Measurements from ENCODE around the gene INPP5J. TPM values are rescaled to one million over a fixed set of nuclear protein-coding genes. Genes with fewer than 3 reads are reported as not detected.
"Not testable (repeated sequence)": the region's sequence is repeated elsewhere in the genome, so short reads cannot be mapped to it uniquely, and the experiment has no call there.

The INPP5J gene
- 1 to 10 TPM in 3 of 4 donors, under 1 TPM in 1; 0.54 to 5.3 (median 2.1) TPM for total RNA-seq

DNA sequence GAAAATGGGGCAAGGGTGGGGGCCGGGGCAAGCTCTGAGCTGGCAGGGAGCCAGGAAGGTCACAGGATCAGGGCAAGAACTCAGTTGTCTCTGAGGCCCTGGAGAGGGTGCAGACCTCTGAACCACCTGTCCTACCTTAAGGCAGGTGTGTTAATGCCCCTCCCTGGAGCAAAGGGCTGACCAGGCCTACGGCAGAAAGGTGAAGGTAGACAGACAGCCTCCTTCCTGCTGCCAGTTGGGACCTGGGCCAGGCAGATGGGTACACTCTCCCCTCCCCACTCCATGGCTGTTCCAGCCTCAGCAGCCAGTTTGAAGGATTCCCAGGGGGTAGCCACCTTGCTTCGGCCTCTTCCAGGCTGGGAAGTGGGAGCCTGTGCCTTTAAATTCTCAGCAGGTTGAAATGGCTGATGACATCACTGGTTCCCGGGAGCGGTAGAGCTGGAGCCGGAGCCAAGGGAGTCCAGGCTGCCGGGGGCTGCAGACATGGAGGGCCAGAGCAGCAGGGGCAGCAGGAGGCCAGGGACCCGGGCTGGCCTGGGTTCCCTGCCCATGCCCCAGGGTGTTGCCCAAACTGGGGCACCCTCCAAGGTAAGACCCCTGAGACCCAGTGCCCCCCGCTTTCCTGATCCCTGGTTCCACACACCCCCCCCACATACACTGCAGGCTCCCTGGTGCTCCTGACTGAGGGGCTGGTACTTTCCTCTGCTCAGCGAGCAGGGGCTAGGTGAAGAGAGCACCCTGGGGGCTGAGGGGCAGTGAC lies at the start of gene INPP5J:
TSS of gene INPP5J (plus strand) at position 435 of the 760 bp plus-strand sequence. CDS start at position 484, 49 bp downstream.
- Histone ChIP-seq H3K27me3 (no peaks in the 10 kb centered on the region), H3K27ac (peak within 1 kb of the TSS in 3 of 4 donors; percentile 51 to 67 (median 54)), H3K4me3 (peak within 1 kb of the TSS; percentile 28 to 48), H3K36me3 (no peaks in the 10 kb centered on the region), H3K9me3 (no peaks in the 10 kb centered on the region), H3K4me1 (peaks cover 0 to 20% (median 13%) of the 10 kb centered on the region in 3 donors)
- peak; percentile 82 for ATAC-seq
- WGBS, 2 donors (ENCODE audit: low coverage in 1 of 2): 10% methylated on average over 2 of the region's 10 CpGs; no CpG with 5 or more reads in 1 of the 2 donors
- TF ChIP-seq EP300 (IDR thresholded peaks at IDR 0.05): no peak
- TF ChIP-seq POLR2A (IDR thresholded peaks at IDR 0.05): no peak
- TF ChIP-seq, protein P1, sequence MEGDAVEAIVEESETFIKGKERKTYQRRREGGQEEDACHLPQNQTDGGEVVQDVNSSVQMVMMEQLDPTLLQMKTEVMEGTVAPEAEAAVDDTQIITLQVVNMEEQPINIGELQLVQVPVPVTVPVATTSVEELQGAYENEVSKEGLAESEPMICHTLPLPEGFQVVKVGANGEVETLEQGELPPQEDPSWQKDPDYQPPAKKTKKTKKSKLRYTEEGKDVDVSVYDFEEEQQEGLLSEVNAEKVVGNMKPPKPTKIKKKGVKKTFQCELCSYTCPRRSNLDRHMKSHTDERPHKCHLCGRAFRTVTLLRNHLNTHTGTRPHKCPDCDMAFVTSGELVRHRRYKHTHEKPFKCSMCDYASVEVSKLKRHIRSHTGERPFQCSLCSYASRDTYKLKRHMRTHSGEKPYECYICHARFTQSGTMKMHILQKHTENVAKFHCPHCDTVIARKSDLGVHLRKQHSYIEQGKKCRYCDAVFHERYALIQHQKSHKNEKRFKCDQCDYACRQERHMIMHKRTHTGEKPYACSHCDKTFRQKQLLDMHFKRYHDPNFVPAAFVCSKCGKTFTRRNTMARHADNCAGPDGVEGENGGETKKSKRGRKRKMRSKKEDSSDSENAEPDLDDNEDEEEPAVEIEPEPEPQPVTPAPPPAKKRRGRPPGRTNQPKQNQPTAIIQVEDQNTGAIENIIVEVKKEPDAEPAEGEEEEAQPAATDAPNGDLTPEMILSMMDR (IDR thresholded peaks at IDR 0.05): no peak
- TF ChIP-seq POLR2AphosphoS5 (IDR thresholded peaks at IDR 0.05): no peak

- not testable (repeated sequence) for H3K27me3 ChIP-seq, H3K36me3 ChIP-seq, H3K9me3 ChIP-seq, H3K4me3 ChIP-seq, ATAC-seq, H3K27ac ChIP-seq
- H3K4me1 ChIP-seq: peaks cover 0 to 14% (median 0%) of the 10 kb centered on the region in 3 donors
- WGBS, 2 donors (ENCODE audit: low coverage in 1 of 2): 81 to 82% methylated on average over 5 to 6 of the region's 9 CpGs
Measured at GRCh38 chr22:31073125-31073524, 49.6 kb upstream of the INPP5J start.

- peaks cover 0 to 14% (median 0%) of the 10 kb centered on the region in 3 donors for H3K4me1 ChIP-seq
- not testable (repeated sequence) for H3K36me3 ChIP-seq, H3K27me3 ChIP-seq, H3K9me3 ChIP-seq, ATAC-seq, H3K4me3 ChIP-seq, H3K27ac ChIP-seq
- WGBS, 2 donors (ENCODE audit: low coverage in 1 of 2): 81 to 83% methylated on average over 1 to 2 of the region's 5 CpGs
Measured at GRCh38 chr22:31073545-31074145, 49.1 kb upstream of the INPP5J start.

DNA sequence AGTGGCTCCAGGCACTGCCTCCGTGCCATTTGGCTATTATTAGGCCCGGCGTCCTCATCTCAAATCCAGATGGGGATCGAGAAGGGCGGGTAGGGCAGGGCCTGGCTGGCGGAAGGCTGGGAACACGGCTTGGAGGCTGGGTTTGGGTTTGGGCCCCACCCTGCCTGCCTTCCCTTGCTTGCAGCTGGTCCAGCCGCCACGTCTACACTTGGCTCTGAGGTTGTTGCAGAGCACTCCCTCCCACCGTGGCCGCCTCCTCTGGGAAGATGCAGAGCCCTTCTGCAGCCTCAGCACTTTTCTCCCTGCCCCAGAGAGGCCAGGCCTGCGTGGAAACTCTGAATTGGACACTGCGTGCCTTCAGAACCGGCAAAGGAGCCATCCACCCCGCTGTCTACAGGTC lies 46.8 kb upstream of the INPP5J start:
- 28% methylated on average over 6 of the region's 15 CpGs; no CpG with 5 or more reads in 1 of the 2 donors for WGBS, 2 donors (ENCODE audit: low coverage in 1 of 2)
- TF ChIP-seq, protein P1 (IDR thresholded peaks at IDR 0.05): no peak
- TF ChIP-seq EP300 (IDR thresholded peaks at IDR 0.05) (no peak), POLR2AphosphoS5 (IDR thresholded peaks at IDR 0.05) (peak; percentile 55), POLR2A (IDR thresholded peaks at IDR 0.05) (no peak)
- peak; percentile 87 for ATAC-seq
- Histone ChIP-seq H3K27me3 (no peaks in the 10 kb centered on the region), H3K4me3 (no peak overlapping the region), H3K9me3 (no peaks in the 10 kb centered on the region), H3K4me1 (peaks cover 0 to 26% (median 5%) of the 10 kb centered on the region in 3 donors), H3K27ac (peak overlapping the region; percentile 5 to 81 (median 78)), H3K36me3 (no peaks in the 10 kb centered on the region)

GRCh38 chr22:31077681-31078080 lies 45.1 kb upstream of the INPP5J start:
- Histone ChIP-seq H3K36me3 (no peaks in the 10 kb centered on the region), H3K9me3 (no peaks in the 10 kb centered on the region), H3K4me1 (peaks cover 0 to 37% (median 9%) of the 10 kb centered on the region in 3 donors), H3K27ac (no peak overlapping the region), H3K27me3 (no peaks in the 10 kb centered on the region), H3K4me3 (no peak overlapping the region)
- no CpG with 5 or more reads among the region's 6 CpGs for WGBS, 2 donors (ENCODE audit: low coverage in 1 of 2)
- no peak for ATAC-seq
- TF ChIP-seq POLR2AphosphoS5 (IDR thresholded peaks at IDR 0.05) (no peak), EP300 (IDR thresholded peaks at IDR 0.05) (no peak), POLR2A (IDR thresholded peaks at IDR 0.05) (no peak)
- TF ChIP-seq, protein P1 (IDR thresholded peaks at IDR 0.05): no peak

- not testable (repeated sequence) for H3K27me3 ChIP-seq, H3K9me3 ChIP-seq, H3K4me3 ChIP-seq, ATAC-seq, H3K36me3 ChIP-seq
- 60 to 75% methylated on average over 1 of the region's 2 CpGs for WGBS, 2 donors (ENCODE audit: low coverage in 1 of 2)
- H3K4me1 ChIP-seq: peaks cover 0 to 44% (median 16%) of the 10 kb centered on the region in 3 donors
- peak overlapping the region in 1 of 4 donors; percentile 1 for H3K27ac ChIP-seq
Measured at GRCh38 chr22:31078389-31078788, 44.4 kb upstream of the INPP5J start.
